Sciatic nerve (tissue), 2 donors: Measurements from ENCODE around the gene HMGN5. TPM values are rescaled to one million over a fixed set of nuclear protein-coding genes. Genes with fewer than 3 reads are reported as not detected.

Experiments
- ATAC-seq: fragments of 200-7000 bp; cut with Tn5 transposase; one replicate; pipeline ENCODE4 v1.9.1; 2020; ENCODE audit warnings: mild to moderate bottlenecking, moderate library complexity
- DNase-seq: peaks from one replicate; pipeline ENCODE4 v3.0.0-alpha.2; 2020; ENCODE audit warnings: low spot score
- intact Hi-C: fragments of 100-400 bp; cut with DNase I; formaldehyde crosslinking; loops from one replicate; pipeline ENCODE4 v1.14.2; 2022
- total RNA-seq: library from RNA; stranded (reverse); fragmentation: NEBNext Ultra II Directional; extraction: Animal tissue kit (Norgen Biotek cat#: 25700); gene quantifications from one replicate; pipeline ENCODE4 v1.2.1, GENCODE V29; 2021
- donor health status: DM: no; HTN: no; CAD: no.
- donor health status: DM: no; HTN: no; CAD: no.

The HMGN5 gene
- 9.5 TPM for total RNA-seq

DNA sequence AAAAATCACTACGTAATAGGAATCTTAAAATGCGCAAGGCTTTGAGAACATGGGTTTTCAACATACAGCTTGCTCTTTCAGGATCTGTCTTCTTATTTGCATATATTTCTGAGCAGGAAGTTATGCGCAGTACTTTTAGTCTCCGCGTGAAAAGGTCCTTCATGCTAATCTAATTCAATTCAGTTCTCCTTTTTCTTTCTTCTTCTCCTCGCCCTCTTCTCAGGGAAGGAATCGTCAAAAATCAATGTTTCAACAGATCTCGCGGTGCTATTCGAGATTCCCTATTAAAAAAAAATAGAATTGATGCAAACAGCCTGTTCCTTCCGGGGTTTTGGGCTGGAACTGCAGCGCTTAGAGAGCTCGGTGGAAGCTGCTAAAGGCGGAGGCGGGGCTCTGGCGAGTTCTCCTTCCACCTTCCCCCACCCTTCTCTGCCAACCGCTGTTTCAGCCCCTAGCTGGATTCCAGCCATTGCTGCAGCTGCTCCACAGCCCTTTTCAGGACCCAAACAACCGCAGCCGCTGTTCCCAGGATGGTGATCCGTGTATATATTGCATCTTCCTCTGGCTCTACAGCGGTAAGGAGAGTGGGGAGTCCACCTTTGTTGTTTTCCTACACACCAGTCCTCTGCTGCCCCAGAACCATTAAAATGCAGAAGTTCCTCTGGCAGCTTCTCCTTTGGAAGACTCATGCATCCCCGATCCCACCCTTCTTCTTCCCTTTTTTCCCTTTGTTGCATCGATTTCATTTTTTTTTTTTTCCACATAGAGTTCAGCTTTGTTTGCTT is at the start of gene HMGN5, which contains the start of gene SH3BGRL:
TSS of gene HMGN5 (minus strand) at position 243 of the 785 bp plus-strand sequence. CDS start 80,364 bp downstream, outside the sequence.
TSS of gene SH3BGRL (plus strand) at position 432 of the 785 bp plus-strand sequence. CDS start at position 531, 99 bp downstream.
- peak; percentile 84 for DNase-seq
- intact Hi-C loops: no loop called here
- ATAC-seq: peak; percentile 99

DNA sequence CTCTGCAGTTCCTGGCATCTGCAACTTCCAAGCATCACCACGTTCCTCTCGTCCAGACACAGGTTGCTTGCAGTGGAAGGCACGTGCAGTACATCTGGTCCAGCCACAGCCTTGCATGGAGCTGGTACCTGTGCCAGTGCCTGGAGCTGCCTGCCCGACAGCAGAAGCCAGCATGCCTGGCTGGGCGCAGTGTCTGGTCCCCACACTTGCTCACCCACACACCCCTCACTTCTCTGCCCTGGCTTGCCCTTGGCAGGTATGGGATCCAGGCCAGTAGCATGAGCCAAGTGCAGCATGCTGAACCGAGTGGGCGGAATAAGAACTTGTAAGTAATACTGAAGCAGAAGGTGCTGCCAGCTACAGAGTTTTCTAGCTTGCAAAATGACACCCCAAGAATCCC is 40.0 kb upstream of the HMGN5 start:
- DNase-seq (no peak), ATAC-seq (no peak)
- intact Hi-C loops: no loop called here

GRCh38 chrX:81240701-81241331 is 39.1 kb upstream of the HMGN5 start:
- intact Hi-C loops: no loop called here
- DNase-seq (no peak), ATAC-seq (no peak)

- DNase-seq (no peak), ATAC-seq (no peak)
- intact Hi-C loops: no loop called here
Measured at GRCh38 chrX:81238166-81238565, 36.5 kb upstream of the HMGN5 start.

GRCh38 chrX:81237516-81237915 is 35.8 kb upstream of the HMGN5 start:
- DNase-seq (no peak), ATAC-seq (no peak)
- intact Hi-C loops: no loop called here

DNA sequence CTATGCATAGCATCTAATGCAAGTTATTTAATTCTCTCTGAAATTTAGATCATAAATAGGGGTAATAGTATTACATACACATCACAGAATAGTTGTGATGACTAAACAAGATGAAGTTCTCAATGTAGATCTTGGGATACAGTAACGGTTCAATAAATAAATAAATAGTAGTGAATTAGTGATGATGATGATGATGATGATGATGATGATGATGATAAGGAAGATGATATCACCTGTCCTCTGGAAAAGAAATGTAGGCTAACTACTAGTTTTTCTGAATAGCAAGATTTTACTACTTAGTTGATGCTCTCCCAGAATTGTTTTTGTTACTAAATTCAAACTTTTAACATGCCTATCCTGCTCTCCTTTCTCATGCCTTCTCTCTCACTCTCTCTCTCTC is 30.5 kb upstream of the HMGN5 start:
- ATAC-seq: no peak
- intact Hi-C loops: no loop called here
- DNase-seq: no peak

DNA sequence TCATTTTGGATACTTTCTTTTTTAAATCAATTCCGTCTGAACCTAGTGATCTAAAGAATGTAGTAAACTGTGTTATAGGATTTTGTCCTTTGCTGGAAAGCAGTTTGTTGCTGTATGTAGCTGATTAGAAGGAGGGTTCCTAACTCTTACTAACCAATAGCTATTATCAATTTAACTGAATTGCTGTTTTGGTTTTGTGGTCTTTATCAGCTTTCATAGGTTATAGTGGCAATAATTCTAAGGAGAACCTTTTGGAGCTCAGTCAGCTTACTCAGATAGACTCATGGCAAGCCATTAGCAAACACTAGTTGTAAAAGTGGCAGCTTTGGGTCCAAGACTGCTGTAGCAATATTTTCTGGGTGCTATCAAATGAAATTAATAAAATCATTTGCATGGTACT is 29.8 kb upstream of the HMGN5 start:
- no peak for ATAC-seq
- intact Hi-C loops: no loop called here
- DNase-seq: no peak

- DNase-seq (no peak), ATAC-seq (no peak)
- intact Hi-C loops: no loop called here
Measured at GRCh38 chrX:81229901-81230300, 28.2 kb upstream of the HMGN5 start.

DNA sequence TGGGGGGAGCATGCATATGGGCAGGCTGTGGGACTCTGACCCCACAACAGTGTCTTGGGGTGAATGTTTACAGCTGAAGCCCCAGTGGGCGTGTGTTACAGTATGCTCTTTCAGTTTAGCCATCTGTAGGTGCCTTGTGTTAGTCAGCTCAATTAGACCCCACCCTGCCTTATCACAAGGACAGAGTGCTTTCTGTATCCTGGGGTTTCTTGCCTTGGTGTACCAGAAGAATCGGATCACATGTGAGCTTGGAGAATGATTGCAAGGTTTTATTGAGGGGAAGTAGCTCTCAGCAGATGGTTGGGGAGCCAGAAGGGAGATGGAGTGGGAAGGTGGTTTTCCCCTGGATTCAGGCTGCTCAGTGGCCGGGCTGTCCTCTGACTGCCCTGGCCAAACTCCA is 27.5 kb upstream of the HMGN5 start:
- intact Hi-C loops: no loop called here
- no peak for ATAC-seq
- no peak for DNase-seq

- DNase-seq (no peak), ATAC-seq (no peak)
- intact Hi-C loops: no loop called here
Measured at GRCh38 chrX:81215685-81216084, 14.0 kb upstream of the HMGN5 start.

- DNase-seq (no peak), ATAC-seq (no peak)
- intact Hi-C loops: no loop called here
Measured at GRCh38 chrX:81208916-81209315, 7.2 kb upstream of the HMGN5 start.

DNA sequence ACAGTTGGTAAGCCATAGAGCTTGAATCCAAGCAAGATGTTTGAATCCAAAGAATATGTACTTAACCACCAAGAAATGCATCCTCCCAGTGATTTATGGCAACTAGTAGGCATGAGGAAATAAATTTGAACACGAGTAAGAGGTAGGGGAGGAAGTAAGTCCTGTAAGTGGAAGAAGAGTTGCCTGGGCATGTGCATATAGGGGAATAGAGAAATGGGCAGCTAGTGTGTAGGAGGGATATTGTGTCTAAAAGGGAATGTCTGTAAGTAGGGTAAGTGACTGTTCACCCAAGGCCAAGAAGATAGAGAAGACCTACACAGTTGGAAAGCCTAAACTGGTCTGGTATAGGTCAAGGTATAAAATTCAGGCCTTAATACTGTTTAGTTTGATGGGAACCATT is 4.8 kb upstream of the HMGN5 start:
- DNase-seq (no peak), ATAC-seq (no peak)
- intact Hi-C loops: no loop called here

GRCh38 chrX:81205551-81205950 is 3.8 kb upstream of the HMGN5 start:
- intact Hi-C loops: no loop called here
- DNase-seq (no peak), ATAC-seq (no peak)

DNA sequence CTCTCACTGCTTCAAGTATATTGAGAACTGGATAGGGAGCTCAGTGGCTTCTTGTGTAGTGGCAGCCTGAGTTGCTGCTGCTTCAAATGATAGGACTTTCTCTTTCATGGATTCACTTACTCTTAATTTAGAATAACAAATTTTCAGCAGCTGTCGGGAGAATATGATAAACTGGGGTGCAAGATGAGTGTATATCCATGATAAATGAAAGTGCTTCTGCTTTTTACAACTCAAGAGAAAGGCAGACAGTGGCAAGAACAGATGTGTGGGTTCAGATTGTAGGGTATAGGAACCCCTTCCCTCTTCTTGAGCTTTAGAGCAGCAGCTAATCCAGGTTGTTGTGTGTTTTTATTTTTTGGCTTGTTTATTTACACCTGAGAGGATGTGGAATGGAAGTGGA is 1.2 kb upstream of the HMGN5 start:
- no peak for DNase-seq
- intact Hi-C loops: no loop called here
- peak; percentile 23 for ATAC-seq

DNA sequence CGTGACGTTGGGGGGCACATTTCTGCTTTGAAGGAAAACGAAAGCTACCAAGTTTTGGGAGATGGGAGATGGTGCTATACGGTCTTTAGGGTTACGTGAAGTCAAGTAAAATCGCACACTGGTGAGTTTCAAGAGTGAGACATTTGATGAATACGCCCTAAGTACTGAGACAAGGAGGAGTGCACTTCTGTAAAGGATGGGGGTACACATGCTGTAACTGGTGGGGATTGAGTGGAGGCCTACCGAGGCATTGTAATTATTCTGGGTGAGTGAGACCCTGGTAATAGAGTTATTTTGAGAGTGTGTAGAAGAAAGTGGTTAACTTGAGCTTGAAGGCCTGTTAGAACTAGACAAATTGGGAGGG is 725 bp upstream of the HMGN5 start:
- ATAC-seq: peak; percentile 55
- no peak for DNase-seq
- intact Hi-C loops: no loop called here

- DNase-seq: no peak
- intact Hi-C loops: no loop called here
- no peak for ATAC-seq
Measured at GRCh38 chrX:81201071-81201470, 642 bp downstream of the HMGN5 start.

GRCh38 chrX:81195712-81196111 is 6.0 kb downstream of the HMGN5 start:
- intact Hi-C loops: no loop called here
- peak; percentile 60 for ATAC-seq
- DNase-seq: peak; percentile 64

- DNase-seq (no peak), ATAC-seq (no peak)
- intact Hi-C loops: no loop called here
Measured at GRCh38 chrX:81195259-81195658, 6.5 kb downstream of the HMGN5 start.

GRCh38 chrX:81174286-81174685 is 27.4 kb downstream of the HMGN5 start:
- peak; percentile 39 for ATAC-seq
- DNase-seq: no peak
- intact Hi-C loops: no loop called here

- ATAC-seq (no peak), DNase-seq (no peak)
- intact Hi-C loops: no loop called here
Measured at GRCh38 chrX:81168391-81168790, 33.3 kb downstream of the HMGN5 start.
